ENCODE data around the gene CCDC74B.
"Not testable (repeated sequence)": the region's sequence is repeated elsewhere in the genome, so short reads cannot be mapped to it uniquely, and the experiment has no call there.

The CCDC74B gene

DNA sequence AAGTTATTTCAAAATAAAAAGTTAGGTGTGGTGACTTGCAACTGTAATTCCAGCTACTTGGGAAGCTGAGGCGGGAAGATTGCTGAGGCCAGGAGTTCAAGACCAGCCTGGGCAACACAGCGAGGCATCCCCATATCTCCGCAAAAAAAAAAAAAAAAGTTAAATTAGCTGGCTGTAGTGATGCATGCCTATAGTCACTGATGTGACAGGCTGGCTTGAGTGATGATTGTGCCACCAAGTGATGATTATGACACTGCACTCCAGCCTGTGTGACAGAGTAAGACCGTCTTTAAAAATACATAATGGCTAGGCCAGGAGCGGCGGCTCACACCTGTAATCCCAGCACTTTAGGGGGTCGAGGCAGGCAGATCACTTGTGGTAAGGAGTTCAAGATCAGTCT, 25.0 kb upstream of the CCDC74B start:
- DNase-seq (ENCODE audit: low spot score) = no peak
- Histone ChIP-seq H3K4me3 (no peak overlapping the region), H3K27ac (no peak overlapping the region)
- TF ChIP-seq, protein P1, sequence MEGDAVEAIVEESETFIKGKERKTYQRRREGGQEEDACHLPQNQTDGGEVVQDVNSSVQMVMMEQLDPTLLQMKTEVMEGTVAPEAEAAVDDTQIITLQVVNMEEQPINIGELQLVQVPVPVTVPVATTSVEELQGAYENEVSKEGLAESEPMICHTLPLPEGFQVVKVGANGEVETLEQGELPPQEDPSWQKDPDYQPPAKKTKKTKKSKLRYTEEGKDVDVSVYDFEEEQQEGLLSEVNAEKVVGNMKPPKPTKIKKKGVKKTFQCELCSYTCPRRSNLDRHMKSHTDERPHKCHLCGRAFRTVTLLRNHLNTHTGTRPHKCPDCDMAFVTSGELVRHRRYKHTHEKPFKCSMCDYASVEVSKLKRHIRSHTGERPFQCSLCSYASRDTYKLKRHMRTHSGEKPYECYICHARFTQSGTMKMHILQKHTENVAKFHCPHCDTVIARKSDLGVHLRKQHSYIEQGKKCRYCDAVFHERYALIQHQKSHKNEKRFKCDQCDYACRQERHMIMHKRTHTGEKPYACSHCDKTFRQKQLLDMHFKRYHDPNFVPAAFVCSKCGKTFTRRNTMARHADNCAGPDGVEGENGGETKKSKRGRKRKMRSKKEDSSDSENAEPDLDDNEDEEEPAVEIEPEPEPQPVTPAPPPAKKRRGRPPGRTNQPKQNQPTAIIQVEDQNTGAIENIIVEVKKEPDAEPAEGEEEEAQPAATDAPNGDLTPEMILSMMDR (IDR thresholded peaks at IDR 0.05) = no peak

DNA sequence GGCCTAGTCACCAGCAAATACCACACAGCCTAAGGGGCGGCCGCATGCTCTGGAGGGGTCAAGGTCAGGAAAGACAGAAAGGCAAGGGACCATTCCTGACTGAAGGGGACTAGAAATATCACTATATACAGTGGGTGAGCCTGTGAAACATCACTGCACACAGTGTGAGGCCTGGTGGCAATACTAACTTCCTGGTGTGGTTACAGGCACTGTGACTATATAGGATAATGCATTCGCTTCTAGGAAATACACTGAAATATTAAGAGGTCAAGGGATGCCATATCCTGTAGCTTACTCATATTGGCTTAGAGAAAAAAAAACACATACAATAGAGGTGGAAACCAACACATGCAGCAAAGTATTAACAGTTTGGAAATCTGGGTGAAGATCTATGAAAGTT, 24.3 kb upstream of the CCDC74B start:
- not testable (repeated sequence) for DNase-seq (ENCODE audit: low spot score); H3K27ac ChIP-seq

DNA sequence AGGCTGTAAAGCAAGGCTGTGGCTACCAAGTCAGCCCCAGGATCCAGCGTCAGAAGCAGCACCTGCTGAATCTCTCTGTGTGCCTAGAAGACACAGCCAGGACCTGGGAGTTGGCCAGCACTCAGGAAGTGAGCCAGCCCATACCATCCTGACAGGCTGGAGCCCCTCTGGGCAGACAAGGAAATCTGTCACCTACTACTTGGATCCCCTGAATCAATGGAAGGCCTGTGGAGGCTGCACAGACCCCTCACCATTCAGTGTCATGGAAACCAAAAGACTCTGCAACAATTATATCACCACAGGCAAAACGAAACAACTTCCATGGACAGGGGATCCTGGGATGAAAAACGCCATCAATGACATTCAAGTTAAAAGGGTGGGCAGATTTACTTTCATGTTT, 21.7 kb upstream of the CCDC74B start:
- not testable (repeated sequence) for DNase-seq (ENCODE audit: low spot score); H3K27ac ChIP-seq; H3K4me3 ChIP-seq

More for the DNA sequence above, 24.3 kb upstream of the CCDC74B start:
- not testable (repeated sequence) for H3K4me3 ChIP-seq

DNA sequence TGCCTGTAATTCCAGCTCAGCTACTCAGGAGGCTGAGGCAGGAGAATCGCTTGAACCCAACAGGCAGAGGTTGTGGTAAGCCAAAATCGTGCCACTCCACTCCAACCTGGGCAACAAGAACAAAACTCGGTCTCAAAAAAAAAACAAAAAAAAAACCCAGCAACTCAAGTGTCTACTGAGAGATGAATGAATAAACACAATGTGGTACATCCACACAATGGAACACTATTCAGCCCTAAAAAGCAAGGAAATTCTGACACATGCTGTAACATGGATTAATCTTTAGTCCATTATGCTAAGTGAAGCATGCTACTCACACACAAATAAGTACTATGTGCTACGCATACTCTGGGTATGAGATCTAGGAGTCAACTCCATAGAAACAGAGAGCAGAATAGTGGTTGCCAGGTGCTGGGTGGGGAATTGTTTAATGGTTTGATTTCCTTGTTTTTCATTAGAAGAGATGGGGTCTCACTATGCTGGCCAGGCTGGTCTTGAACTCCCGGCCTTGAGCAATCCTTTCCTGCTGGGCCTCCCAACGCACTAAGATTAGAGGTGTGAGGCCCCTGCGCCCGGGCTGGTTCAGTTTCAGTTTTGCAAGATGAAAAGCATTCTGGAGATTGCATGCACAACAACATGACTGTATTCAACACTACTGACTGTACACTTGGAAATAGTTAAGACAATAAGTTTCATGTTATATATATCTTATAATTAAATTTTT, 20.5 kb upstream of the CCDC74B start:
- no peak overlapping the region for H3K4me3 ChIP-seq
- no peak overlapping the region for H3K27ac ChIP-seq
- TF ChIP-seq, protein P1 (IDR thresholded peaks at IDR 0.05) = no peak
- no peak for DNase-seq (ENCODE audit: low spot score)

DNA sequence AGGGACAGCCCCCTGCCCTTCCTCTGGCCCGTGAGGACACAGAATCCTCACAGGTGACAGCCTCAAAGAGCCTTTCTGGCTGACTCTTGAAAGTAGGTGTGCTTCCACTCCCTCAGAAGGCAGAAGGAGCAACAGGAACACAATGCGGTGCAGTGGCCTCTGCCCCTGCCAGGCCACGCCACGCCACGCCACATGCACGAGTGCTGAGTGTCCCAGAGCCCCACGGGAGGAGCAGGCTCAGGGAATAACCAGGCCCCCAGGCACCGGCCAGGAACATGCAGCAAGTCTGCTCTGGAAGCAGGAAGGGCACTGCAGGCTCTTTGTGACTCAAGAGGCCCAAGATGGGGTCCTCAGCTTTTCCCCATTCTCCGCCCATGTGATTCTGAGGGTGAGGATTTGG, 18.1 kb upstream of the CCDC74B start:
- TF ChIP-seq, protein P1 (IDR thresholded peaks at IDR 0.05) = no peak
- no peak overlapping the region for H3K4me3 ChIP-seq
- H3K27ac ChIP-seq = no peak overlapping the region
- DNase-seq (ENCODE audit: low spot score) = no peak

DNA sequence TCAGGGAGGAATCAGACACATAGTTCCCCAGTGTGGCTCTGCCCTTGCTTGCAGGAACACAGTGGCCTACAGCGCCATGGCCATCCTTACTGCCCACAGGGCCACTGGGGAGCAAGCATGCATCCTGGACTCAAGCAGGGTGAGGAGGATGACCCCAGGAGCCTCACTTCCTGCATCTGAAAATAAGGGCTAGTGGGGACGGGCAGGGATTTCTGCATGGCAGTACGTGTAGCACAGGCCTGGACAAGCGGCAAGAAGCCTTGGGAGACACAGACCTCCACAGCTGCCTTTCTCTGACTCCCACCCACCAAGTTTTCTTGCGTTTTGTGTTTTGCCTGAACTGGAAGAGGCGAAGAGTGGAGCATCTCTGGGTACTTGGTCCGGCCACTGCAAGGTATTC, 17.6 kb upstream of the CCDC74B start:
- H3K27ac ChIP-seq; H3K4me3 ChIP-seq; DNase-seq (ENCODE audit: low spot score): not testable (repeated sequence)

DNA sequence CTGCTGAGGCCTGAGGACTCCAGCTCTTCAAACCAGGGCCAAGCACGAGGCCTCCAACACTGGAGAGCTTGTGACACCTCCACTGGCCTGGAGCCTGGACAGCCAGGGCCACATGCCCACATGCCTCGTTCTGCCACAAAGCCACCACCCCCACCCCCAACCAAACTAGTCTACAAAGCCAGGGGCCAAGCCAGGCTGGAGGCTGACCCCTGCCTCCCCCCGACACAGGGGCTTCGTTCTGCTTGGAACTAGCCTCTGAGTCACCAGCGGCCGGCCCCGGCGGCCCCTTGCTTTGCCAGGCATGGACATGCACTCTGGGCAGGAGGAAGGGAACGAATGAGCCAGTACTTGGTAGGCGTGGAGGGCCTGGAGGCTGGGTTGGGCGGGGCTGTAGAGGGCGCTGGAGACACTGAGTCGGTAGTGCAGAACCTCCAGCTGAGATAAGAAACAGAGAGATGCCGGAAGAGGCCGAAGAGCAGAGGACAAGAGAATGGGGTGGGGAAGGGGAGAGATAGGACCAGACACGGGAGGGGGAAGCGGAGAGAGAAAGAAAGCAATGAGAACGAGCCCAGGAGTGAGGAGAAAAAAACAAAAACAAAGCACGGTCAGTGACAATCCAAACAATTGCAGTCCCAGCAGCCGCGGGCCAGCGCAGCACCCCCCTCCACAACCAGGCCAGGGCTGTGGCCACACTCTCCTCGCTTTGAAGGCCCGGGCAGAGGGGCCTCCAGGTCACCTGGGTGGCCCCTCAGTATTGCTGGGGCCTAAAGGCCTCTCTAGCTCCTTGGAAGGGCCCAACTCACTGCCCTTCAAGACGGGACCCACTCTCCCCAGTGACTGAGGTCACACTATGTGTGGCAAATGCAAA, 16.2 kb upstream of the CCDC74B start:
- not testable (repeated sequence) for H3K4me3 ChIP-seq; H3K27ac ChIP-seq; DNase-seq (ENCODE audit: low spot score)

DNA sequence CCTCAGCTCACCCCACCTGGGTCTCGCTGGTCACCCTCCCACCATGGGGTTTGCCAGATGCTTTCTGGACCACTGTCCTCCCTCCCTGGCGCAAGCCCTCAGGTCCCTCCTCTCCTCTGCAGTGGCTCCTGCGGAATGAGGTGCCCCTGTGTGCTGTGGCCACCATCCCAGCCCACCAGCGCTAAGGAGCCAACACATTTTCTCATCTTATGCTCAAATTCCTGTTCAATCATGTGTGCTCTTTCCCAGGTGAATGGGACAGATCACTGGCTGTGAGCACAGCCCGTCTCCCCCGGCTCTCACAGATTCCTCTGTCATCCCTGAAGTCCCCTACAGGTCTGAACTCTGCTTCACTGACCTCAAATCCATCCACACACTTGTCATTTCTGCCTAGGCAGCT, 15.2 kb upstream of the CCDC74B start:
- TF ChIP-seq, protein P1 (IDR thresholded peaks at IDR 0.05) = no peak
- no peak overlapping the region for H3K4me3 ChIP-seq
- no peak overlapping the region for H3K27ac ChIP-seq
- DNase-seq (ENCODE audit: low spot score) = no peak

DNA sequence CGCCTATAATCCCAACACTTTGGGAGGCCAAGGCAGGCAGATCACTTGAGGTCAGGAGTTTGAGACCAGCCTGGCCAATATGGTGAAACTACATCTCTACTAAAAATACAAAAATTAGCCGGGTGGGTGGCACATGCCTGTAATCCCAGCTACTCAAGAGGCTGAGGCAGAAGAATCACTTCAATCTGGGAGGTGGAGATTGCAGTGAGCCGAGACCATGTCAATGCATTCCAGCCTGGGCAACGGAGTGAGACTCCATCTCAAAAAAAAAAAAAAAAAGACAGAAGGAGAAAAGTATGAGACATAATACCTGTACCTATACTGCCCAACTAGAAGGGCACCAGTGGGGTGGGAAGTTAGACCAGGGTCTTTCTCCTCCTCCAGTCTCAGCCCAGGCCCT, 14.5 kb upstream of the CCDC74B start:
- DNase-seq (ENCODE audit: low spot score); H3K27ac ChIP-seq; H3K4me3 ChIP-seq: not testable (repeated sequence)

Measured in coronary artery (tissue), 2 donors.